Measurements from ENCODE around the gene TMEM108.

TMEM108 gene

GRCh38 chr3:133271539-133271938 lies 233.3 kb downstream of the TMEM108 start:
- no peak for DNase-seq (ENCODE audit: low read depth in 3 of 3, low spot score in 1 of 3)

GRCh38 chr3:133273346-133273745 lies 235.2 kb downstream of the TMEM108 start:
- no peak for DNase-seq (ENCODE audit: low read depth in 3 of 3, low spot score in 1 of 3)

- no peak for DNase-seq (ENCODE audit: low read depth in 3 of 3, low spot score in 1 of 3)
Observed at GRCh38 chr3:133274477-133274876, 236.3 kb downstream of the TMEM108 start.

GRCh38 chr3:133276594-133276993 lies 238.4 kb downstream of the TMEM108 start:
- DNase-seq (ENCODE audit: low read depth in 3 of 3, low spot score in 1 of 3), result no peak

- no peak for DNase-seq (ENCODE audit: low read depth in 3 of 3, low spot score in 1 of 3)
Observed at GRCh38 chr3:133277813-133278212, 239.6 kb downstream of the TMEM108 start.

GRCh38 chr3:133278260-133279043 lies 240.3 kb downstream of the TMEM108 start:
- DNase-seq (ENCODE audit: low read depth in 3 of 3, low spot score in 1 of 3), result no peak

- no peak for DNase-seq (ENCODE audit: low read depth in 3 of 3, low spot score in 1 of 3)
Observed at GRCh38 chr3:133280586-133280985, 242.4 kb downstream of the TMEM108 start.

GRCh38 chr3:133282236-133282635 lies 244.0 kb downstream of the TMEM108 start:
- DNase-seq (ENCODE audit: low read depth in 3 of 3, low spot score in 1 of 3), result no peak

GRCh38 chr3:133283958-133284807 lies 246.0 kb downstream of the TMEM108 start:
- DNase-seq (ENCODE audit: low read depth in 3 of 3, low spot score in 1 of 3), result no peak

- DNase-seq (ENCODE audit: low read depth in 3 of 3, low spot score in 1 of 3), result no peak
Observed at GRCh38 chr3:133289322-133289721, 251.1 kb downstream of the TMEM108 start.

- DNase-seq (ENCODE audit: low read depth in 3 of 3, low spot score in 1 of 3), result no peak
Observed at GRCh38 chr3:133292296-133292695, 254.1 kb downstream of the TMEM108 start.

- DNase-seq (ENCODE audit: low read depth in 3 of 3, low spot score in 1 of 3), result no peak
Observed at GRCh38 chr3:133293397-133294110, 255.4 kb downstream of the TMEM108 start.

- DNase-seq (ENCODE audit: low read depth in 3 of 3, low spot score in 1 of 3), result no peak
Observed at GRCh38 chr3:133294253-133294652, 256.1 kb downstream of the TMEM108 start.

GRCh38 chr3:133295199-133295901 lies 257.2 kb downstream of the TMEM108 start:
- DNase-seq (ENCODE audit: low read depth in 3 of 3, low spot score in 1 of 3), result no peak

GRCh38 chr3:133295944-133296917 lies 258.0 kb downstream of the TMEM108 start:
- no peak for DNase-seq (ENCODE audit: low read depth in 3 of 3, low spot score in 1 of 3)

- no peak for DNase-seq (ENCODE audit: low read depth in 3 of 3, low spot score in 1 of 3)
Observed at GRCh38 chr3:133296981-133297380, 258.8 kb downstream of the TMEM108 start.

- DNase-seq (ENCODE audit: low read depth in 3 of 3, low spot score in 1 of 3), result no peak
Observed at GRCh38 chr3:133300102-133300501, 261.9 kb downstream of the TMEM108 start.

- DNase-seq (ENCODE audit: low read depth in 3 of 3, low spot score in 1 of 3), result no peak
Observed at GRCh38 chr3:133301194-133301593, 263.0 kb downstream of the TMEM108 start.

- no peak for DNase-seq (ENCODE audit: low read depth in 3 of 3, low spot score in 1 of 3)
Observed at GRCh38 chr3:133301731-133302130, 263.5 kb downstream of the TMEM108 start.

GRCh38 chr3:133303430-133303829 lies 265.2 kb downstream of the TMEM108 start:
- DNase-seq (ENCODE audit: low read depth in 3 of 3, low spot score in 1 of 3), result no peak
